ENCODE measurements around the gene UBE2L3.

- TF ChIP-seq CTCF (optimal IDR thresholded peaks at IDR 0.05 in 1 of 3, IDR thresholded peaks at IDR 0.05 in 1 of 3, conservative IDR thresholded peaks at IDR 0.05 in 1 of 3; ENCODE audit: extremely low read depth in 1 of 3, insufficient read depth in 2 of 3, low read length in 3 of 3): peak; percentile 23 to 58 (median 27)
- TF ChIP-seq EZH2 (IDR thresholded peaks at IDR 0.05; ENCODE audit: low read length): no peak
Measured at GRCh38 chr22:21643533-21644357, 76.2 kb downstream of the UBE2L3 start.
